Testis (tissue), 2 donors: ENCODE results near the gene STXBP6.

Experiments
- CTCF ChIP-seq, 3 experiments: fragments of 450-650 bp in 2 of 3; fragments of 200-600 bp in 1 of 3; sonication (generic) in 1 of 3; IDR thresholded peaks; one replicate each; pipeline ENCODE4 v1.5.1; 2016 to 2019; ENCODE audit warnings: antibody characterized with exemption in 3 of 3, mild to moderate bottlenecking in 2 of 3, moderate library complexity in 1 of 3
- POLR2A ChIP-seq: fragments of 450-650 bp; IDR thresholded peaks from one replicate; pipeline ENCODE4 v1.6.1; 2017; ENCODE audit warnings: antibody characterized with exemption, mild to moderate bottlenecking, moderate library complexity

GRCh38 chr14:24851837-24852236 is 198.1 kb downstream of the STXBP6 start:
- no peak for TF ChIP-seq CTCF (IDR thresholded peaks at IDR 0.05)
- TF ChIP-seq POLR2A: no peak
